Stimulated activated naive CD4-positive, alpha-beta T cell (primary cell): ENCODE results near the gene ULK1.
"Not testable (repeated sequence)": the region's sequence is repeated elsewhere in the genome, so short reads cannot be mapped to it uniquely, and the experiment has no call there.

Source experiments
- DNase-seq, 6 experiments: peaks; one replicate each; lab custom pipeline; 2025; lab: John Stamatoyannopoulos, UW

ULK1 gene

DNA sequence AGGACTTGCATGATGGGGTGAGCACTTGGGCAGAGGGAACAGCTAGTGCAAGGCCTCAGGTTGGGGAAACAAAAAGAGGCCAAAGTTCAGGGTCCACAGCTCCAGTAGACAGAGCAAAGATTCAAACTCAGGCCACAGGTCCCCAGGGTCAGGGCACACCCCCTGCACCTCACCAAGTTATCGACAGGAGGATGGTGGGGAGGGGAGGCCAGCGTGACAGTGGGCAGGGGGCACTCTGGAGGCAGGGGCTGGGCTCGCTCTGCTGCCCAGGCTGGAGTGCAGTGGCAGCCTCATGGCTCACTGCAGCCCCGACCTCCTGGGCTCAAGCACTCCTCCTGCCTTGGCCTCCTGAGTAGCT lies 32.4 kb upstream of the ULK1 start:
- DNase-seq: no peak

DNA sequence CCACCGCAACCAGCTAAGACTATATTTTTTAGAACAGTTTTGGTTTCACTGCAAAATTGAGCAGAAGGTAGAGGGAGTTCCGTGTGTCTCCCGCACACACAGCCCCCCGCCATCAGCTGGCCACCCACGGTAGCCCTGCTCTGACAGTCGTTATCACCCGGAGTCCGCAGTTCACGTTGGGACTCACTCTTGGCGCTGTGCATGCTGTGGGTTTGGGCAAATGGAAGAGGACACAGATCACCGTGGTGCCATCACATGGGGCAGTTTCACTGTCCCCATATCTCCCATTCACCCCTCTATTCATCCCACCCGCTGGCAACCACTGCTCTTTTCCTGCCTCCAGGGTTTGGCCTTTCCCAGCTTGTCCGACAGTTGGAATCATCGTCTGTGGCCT lies 31.8 kb upstream of the ULK1 start:
- no peak for DNase-seq

DNA sequence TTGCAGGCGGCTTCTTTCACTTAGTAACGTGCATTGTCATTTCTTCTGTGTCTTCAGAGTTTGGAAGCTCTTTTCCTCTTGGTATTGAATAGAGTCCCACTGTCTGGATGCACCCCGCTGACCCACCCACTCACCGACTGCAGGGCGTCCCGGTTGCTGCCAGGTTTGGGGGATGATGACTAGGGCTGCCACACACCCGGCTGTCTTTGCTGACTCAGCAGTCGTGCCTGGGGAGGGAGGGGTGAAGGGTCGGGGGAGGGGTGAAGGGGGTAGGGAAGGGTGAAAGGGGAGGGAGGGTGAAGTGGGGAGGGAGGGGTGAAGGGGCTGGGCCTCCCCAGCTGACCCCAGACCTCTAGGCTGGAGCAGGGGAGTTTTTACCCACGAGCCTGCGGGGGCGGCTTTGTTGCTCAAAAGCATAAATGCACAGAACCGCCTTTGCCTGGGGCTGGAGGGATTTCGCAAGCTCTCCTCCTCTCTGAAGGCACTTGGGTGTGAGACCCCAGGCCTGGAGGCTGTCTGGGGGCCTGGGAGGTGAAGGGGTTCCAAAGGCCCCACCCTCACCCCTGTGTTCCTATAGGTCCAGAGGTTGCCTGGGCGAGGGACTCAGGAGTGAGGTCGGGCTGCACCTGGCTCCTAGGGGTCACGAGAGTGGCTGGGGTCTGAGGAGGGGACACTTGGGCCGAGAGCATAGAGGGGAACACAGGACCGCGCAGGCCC lies 31.3 kb upstream of the ULK1 start:
- no peak for DNase-seq

DNA sequence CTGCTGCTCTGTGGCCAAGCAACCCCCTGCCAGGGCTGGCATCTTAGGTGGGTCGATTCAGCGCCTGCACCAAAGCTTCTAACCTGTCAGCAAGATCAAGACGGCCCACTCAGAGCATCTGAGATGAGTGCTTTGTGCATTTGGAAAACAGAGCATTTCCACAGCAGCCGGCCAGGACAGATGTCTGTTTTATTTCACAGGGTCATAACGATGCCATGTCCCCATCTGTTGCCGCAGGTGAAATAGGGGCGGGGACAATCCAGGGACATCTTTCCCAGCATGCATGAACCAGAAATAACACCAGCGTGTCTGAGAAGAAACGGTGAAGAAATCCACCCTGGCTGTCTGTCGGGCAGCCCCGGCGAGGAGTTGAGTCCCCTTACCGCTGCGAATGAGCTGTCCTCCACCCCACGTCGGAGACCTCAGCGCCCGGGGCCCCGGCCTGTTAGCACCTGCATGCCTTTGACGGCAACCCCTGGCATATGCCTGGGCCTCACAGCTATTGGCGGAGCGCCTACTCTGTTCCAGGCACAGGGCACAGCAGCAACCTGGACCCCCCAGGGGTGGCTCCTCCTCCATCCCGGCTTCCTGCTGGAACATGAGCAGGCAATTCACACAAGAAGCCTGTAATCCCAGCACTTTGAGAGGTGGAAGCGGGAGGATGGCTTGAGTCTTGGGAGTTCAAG lies 30.6 kb upstream of the ULK1 start:
- no peak for DNase-seq

DNA sequence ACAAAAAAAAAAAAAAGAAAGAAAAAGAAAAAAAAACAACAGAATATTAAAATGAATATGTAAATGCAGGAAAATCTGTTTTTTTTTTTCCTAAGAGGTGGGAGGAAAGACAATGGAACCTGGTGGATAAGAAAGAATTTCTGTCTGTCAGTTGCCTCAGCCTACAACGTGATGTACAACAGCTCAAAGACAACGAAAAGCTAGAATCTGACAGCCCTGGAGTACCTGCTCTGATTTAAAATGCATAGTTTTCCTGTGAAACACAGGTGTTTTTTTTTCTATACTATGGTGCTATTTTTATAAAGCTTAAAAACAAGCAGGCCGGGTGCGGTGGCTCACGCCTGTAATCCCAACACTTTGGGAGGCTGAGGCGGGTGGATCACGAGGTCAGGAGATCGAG lies 30.0 kb upstream of the ULK1 start:
- DNase-seq: no peak

DNA sequence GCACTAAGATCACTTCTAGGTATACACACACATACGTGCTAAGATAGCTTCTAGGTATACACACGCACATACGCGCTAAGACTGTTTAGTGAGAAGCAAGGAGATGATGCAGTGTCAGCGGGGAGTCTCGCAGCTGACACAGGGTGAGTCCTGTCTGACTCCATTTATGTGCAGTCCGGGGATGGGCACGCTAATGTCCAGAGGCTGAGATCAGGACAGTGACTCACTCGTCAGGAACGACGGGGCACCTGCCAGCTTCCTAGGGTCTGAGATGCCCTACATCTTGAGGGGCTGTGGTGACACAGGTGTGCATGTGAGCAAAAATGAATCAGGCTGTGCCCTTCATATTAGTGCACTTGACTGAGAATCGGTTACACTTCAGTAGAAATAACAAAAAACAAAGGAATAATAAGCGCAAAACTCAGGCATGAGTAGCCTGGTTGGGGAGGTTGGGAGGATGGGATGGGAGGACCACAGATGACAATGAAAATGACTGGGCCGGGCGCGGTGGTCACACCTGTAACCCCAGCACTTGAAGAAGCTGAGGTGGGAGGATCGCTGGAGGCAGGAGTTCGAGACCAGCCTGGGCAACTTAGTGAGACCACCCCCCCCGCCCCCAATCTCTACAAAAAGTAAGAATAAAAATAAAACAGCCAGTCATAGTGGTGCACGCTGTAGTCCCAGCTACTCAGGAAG lies 29.1 kb upstream of the ULK1 start:
- no peak for DNase-seq

DNA sequence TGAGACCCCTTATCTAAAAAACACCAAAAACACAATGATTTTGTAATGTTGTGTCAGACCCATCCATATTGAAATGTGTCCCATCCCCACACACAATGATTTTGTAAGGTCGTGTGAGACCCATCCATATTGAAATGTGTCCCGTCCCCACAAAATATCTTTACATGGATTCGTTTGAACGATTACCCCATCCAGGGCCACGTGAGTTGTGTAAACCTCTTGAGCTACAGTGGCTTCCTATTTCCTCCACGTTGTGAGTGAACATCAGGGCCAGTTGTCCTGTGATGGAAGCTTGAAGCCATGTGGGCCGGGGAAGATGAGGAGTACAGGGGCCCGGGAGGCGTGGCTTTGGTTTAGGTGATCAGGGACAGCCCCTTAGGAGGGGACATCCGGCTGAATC lies 27.0 kb upstream of the ULK1 start:
- DNase-seq: no peak

DNA sequence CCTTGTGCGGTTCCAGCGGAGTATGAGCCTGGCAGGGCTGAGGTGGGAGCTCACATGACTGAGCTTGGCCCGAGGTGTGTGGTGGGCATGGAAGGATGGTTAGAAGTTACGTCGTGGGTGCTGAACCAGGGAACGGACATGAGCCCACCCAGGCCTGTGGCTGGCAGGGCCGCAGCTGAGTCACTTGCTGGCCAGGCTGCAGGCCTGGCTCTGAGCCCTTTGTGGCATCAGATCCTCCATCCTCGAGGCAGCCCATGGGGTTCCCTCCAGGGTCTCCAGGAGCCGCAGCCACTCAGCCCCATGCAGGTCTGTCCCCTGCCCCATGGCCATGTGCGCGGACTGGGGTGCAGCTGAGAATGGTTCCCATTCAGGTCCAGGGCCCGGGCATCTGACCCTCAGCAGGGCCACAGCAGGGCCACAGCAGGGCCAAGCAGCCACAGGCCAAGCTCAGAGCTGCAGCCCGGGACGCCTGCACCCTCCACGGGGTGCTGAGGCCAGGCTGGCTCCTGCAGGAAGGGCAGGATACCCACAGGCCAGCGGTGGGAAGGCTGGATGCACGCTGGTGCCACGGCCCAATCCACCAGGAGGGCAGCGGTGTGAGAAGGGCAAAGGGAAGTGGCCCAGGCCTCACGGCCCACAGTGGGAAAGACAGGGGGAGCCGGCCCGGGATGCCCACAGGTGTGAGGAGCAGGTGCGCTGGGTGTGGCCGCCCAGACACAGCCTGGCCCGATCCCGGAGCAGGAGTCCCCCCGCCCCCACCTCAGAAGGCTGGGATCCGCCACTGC lies 26.3 kb upstream of the ULK1 start:
- no peak for DNase-seq

DNA sequence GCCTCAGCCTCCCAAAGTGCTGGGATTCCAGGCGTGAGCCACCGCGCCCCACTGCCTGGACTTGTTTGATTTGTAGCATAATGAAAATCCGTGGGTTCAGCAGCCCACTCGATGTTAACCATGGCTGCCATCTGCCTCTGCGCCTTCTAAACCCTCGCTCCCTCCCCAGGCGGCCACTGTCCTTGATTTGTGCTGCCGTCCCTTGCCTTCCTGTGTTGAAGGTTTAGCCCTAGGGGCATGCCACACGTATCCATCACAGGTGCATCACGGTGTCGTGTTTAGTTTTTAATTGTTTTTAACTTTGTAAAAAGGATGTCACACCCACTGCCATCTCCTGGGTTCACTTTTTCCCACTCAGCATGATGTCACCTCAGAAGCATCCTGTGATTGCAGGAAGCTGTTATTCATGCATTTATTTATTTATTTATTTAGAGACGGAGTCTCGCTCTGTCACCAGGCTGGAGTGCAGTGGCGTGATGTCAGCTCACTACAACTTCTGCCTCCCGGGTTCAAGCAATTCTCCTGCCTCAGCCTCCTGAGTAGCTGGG lies 24.5 kb upstream of the ULK1 start:
- DNase-seq: no peak

DNA sequence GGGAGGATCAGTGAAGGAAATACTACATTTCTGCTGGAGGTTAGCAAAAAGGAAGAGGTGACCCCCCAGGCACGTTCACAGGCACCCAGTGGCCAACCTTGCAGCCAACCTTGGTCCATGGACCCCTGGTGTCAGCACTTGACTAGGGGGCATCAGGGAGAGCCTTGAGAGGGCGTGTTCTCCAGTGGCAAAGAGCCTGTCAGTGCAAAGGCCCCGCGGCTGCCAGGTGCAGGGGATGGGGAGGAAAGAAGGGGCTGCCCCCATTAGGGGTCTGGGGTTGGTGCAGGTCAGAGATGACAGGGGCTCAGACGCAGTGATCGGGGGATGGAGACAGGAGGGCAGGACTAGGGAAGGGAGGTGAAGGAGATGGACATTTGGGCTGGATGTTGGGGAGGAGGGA lies 22.7 kb upstream of the ULK1 start:
- no peak for DNase-seq

DNA sequence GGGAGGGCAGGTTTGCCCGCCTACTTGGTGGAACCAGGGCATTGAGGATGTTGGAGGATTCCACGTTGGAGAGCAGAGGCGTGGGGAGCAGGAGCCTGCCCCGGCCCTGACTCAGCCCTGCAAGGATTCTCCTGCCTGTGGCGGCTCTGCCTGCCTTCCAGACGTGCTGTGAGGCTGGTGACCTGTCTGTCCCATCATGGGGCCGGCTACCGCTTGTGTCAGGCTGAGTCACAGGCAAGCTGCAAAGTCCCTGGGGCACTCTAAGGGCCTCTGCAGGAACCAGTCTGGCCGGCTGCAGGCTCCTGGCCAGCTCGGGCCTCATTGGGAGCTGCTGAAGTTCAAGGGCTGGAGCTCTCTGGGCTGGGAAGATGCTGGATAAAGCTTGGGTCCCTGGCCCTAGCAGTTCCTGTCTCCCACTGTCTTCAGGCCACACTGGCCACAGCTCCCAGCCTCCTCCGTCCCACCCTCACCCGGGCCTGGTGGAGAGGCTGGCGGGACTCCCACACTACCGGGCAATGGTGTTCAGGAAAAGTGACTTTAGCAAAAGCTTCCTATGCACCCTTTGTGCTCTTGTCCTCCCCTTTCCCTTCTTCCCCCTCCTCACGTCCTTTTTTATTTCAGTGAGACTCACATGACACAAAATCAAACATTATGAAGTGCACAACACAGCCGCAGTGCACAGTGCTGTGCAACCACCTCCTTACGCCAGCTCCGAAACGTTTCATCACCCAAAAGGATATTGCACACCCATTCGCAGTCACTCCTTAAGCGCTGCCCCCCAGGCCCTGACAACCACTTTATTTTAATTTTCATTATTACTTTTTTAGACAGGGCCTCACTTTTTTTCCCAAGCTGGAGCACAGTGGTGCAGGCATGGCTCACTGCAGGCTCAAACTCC lies 22.0 kb upstream of the ULK1 start:
- DNase-seq: no peak

DNA sequence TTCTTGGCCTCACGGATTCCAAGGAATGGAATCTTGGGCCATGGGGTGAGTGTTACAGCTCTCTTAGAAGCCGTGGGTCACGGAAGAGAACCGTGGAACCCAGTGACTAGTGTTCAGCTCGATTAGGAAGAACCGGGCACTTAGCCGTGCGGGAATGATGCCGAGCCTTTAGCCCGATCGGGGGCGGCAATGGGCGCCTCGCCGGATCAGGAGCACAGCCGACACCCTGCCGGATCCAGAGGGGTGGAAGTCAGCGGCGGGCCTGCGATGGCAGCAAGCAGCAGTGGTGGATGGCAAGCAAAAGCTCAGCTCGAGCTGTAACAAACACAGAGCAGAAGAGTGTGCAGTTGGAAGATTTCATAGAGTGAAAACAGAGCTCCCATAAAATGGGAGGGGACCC lies 21.1 kb upstream of the ULK1 start:
- no peak for DNase-seq

DNA sequence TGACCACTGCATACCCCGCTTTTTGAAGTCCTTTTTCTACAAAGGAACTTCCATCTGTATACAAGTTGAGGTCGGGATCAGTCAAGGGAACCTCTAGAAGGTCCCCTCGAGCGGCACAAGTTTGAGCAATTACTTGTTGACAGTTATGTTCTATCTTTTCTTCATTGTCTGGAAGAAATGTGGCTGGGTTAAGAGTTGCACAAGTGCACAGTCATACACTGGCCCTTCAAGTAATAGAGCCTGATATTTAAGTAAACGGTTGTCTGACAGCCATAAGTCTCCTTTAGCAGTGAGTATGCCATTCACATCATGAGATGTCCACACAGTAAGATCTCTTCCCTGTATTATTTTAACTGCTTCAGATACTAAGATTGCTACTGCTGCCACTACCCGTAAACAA lies 19.4 kb upstream of the ULK1 start:
- not testable (repeated sequence) for DNase-seq

DNA sequence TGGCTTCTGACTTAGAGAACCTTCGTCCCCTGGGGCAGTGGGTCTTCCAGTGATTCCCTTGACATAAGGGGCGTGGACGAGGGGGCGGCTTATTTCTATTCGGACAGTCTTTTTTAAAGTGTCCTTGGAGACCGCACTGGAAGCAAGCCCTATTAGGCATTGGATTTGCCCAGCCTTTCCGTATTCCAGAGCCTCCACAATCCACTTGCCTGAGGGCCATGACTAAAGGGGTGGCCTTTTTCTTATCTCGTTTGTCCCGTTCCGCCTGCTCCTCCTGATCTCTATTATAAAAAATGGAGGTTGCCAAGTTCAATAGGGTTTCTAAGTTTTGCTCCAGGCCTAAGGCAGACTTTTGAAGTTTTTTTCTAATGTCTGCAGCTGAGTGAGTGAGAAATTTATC lies 17.2 kb upstream of the ULK1 start:
- DNase-seq: not testable (repeated sequence)

DNA sequence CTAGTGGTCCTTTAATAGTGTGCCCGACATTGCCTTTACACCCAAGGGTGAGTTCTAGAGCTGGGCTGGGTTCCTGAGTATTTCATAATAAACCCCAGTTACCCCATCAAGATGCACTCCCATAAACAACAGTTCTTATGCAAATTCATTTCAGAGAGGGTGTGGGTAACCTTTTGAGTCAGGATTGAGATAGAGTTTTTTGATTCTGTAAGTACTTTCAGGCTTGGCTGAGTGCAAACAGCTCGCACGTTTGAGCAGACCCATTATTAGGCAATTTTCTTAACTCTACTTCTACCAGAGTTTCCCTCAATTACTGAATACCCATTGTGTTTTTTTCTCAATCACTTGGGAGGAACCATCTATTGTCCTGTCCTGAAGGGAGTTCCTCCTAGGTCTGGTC lies 16.0 kb upstream of the ULK1 start:
- not testable (repeated sequence) for DNase-seq

DNA sequence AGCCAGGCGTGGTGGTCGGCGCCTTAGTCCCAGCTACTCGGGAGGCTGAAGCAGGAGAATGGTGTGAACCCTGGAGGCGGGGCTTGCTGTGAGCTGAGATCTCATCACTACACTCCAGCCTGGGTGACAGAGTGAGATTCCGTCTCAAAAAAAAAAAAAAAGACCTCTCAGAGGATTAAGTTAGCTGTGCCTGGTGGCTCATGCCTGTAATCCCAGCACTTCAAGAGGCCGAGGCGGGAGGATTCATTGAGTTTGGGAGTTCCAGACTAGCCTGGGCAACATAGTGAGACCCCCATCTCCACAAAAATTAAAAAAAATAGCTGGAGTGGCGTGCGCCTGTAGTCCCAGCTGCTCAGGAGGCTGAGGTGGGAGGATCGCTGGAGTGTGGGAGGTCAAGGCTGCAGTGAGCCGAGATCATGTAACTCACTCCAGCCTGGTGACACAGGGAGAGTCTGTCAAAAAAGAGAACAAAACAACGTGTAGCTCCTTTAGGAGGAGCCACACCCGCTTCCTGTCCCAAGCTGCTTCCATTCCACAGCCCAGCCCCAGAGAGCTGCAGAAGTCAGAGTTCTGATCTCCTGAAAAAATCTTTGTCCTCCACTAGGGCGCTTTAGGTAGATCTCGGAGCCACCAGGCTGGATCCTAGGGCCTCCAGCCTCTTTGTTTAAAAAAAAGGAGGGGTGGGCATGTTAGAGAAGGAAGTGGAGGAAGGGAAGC lies 11.5 kb upstream of the ULK1 start:
- DNase-seq: no peak

DNA sequence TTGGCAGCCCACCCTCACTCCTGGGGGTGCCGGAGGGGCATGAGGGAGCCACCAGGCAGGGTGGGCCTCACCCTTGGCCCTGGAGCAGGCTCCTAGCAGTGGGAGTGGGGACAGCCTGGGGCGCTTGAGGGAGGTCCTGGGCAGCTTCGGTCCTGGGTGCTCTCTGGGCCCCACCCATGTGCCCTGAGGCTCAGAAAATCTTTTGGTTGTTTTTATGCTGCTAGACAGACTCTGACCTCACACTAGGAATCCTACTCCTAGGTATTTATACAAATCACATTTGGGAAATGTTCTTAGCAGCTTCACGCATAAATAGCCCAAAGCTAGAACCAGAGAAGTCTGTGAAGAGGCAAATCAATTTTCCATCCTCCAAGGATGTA lies 10.9 kb upstream of the ULK1 start:
- no peak for DNase-seq

DNA sequence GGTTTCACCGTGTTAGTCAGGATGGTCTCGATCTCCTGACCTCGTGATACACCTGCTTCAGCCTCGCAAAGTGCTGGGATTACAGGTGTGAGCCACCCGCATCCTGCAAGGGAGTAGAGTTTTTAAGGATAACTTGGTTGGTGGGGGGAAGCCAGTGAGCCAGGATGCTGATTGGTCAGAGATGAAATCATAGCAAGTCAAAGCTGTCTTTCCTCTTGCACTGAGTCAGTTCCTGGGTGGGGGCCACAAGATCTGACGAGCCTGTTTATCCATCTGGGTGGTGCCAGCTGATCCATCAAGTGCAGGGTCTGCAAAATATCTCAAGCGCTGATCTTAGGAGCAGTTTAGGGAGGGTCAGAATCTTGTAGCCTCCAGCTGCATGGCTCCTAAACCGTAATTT lies 9.3 kb upstream of the ULK1 start:
- DNase-seq: not testable (repeated sequence)

DNA sequence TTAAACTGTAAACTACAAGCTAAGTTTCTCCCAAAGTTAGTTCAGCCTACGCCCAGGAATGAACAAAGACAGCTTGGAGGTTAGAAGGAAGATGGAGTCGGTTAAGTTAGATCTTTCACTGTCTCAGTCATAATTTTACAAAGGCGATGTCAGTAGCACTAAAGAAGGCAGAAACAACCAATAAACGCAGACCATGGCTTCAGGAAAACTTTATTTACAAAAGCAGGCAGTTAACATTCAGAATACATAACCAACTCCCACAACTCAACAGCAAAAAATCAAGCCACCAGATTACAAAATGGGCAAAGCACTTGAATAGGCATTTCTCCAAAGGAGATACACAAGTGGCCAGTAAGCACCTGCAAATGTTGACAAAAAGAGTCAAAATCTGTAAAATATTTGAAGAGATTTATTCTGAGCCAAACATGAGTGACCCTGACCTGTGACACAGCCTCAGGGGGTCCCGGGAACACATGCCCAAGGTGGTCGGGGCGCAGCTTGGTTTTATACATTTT lies 8.8 kb upstream of the ULK1 start:
- DNase-seq: no peak

DNA sequence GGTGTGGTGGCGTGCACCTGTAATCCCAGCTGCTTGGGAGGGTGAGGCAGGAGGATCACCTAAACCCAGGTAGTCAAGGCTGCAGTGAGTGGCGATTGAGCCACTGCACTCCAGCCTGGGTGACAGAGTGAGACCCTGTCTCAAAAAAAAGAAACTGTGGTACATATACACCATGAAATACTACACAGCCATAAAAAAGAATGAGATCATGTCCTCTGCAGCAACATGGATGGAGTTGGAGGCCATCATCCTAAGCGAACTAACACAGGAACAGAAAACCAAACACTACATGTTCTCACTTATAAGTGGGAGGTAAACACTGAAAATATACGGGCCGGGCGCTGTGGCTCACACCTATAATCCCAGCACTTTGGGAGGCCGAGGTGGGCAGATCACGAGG lies 2.7 kb upstream of the ULK1 start:
- not testable (repeated sequence) for DNase-seq
